AG09319 (cell line): ENCODE results near the gene NBAS.

Experiments used
- DNase-seq: peaks from one replicate; pipeline ENCODE4 v3.0.0-alpha.2; 2010; ENCODE audit warnings: low read depth; ENCODE audit errors: extremely low read depth
- CTCF ChIP-seq: IDR thresholded peaks from 2 replicates; pipeline ENCODE4 v1.5.1; 2011; ENCODE audit warnings: low read depth, mild to moderate bottlenecking, inconsistent platforms, low read length, moderate library complexity

NBAS gene

GRCh38 chr2:15556311-15556930, 4.7 kb downstream of the NBAS start:
- no peak for DNase-seq
- no peak for TF ChIP-seq CTCF

GRCh38 chr2:15555760-15556193, 5.4 kb downstream of the NBAS start:
- no peak for TF ChIP-seq CTCF
- DNase-seq = no peak

GRCh38 chr2:15554525-15555218, 6.5 kb downstream of the NBAS start:
- no peak for TF ChIP-seq CTCF
- peak; percentile 14 for DNase-seq

GRCh38 chr2:15553951-15554350, 7.2 kb downstream of the NBAS start:
- TF ChIP-seq CTCF = no peak
- no peak for DNase-seq

- no peak for DNase-seq
- TF ChIP-seq CTCF = no peak
Observed at GRCh38 chr2:15553519-15553918, 7.6 kb downstream of the NBAS start.

- no peak for TF ChIP-seq CTCF
- no peak for DNase-seq
Observed at GRCh38 chr2:15548974-15549373, 12.2 kb downstream of the NBAS start.

- DNase-seq = no peak
- no peak for TF ChIP-seq CTCF
Observed at GRCh38 chr2:15547115-15547876, 13.8 kb downstream of the NBAS start.
